Karpas-422 (cell line): ENCODE measurements around the gene HMCN2. TPM values are rescaled to one million over a fixed set of nuclear protein-coding genes. Genes with fewer than 3 reads are reported as not detected.

ENCODE experiments used
- DNase-seq: peaks from one replicate; pipeline ENCODE4 v3.0.0-alpha.2; 2015
- H2AFZ ChIP-seq: fragments of 200-600 bp; sonication (generic); 2 replicates; pipeline ENCODE4 v1.6.1; 2014; ENCODE audit warnings: antibody characterized with exemption, low read length, mixed read lengths
- H3K27ac ChIP-seq: fragments of 200-600 bp; sonication (generic); 2 replicates; pipeline ENCODE4 v1.5.1; 2014; ENCODE audit warnings: mild to moderate bottlenecking, low read length, moderate library complexity
- H3K27me3 ChIP-seq: fragments of 200-600 bp; sonication (generic); 2 replicates; pipeline ENCODE4 v1.6.1; 2014; ENCODE audit warnings: low read length, mixed read lengths
- H3K36me3 ChIP-seq: fragments of 200-600 bp; sonication (generic); 2 replicates; pipeline ENCODE4 v1.6.1; 2014; ENCODE audit warnings: low read length, mixed read lengths; ENCODE audit not compliant: insufficient read depth
- H3K4me1 ChIP-seq: fragments of 200-600 bp; sonication (generic); 2 replicates; pipeline ENCODE4 v1.6.1; 2014; ENCODE audit warnings: mild to moderate bottlenecking, low read length, mixed read lengths
- H3K4me2 ChIP-seq: fragments of 200-600 bp; sonication (generic); 2 replicates; pipeline ENCODE4 v1.6.1; 2014; ENCODE audit warnings: low read length, low read depth, mild to moderate bottlenecking; ENCODE audit not compliant: poor library complexity, severe bottlenecking
- H3K4me3 ChIP-seq: fragments of 200-600 bp; sonication (generic); 2 replicates; pipeline ENCODE4 v1.5.1; 2014; ENCODE audit warnings: mild to moderate bottlenecking, antibody characterized with exemption, low read length, mixed read lengths
- H3K79me2 ChIP-seq: fragments of 200-600 bp; sonication (generic); 2 replicates; pipeline ENCODE4 v1.6.1; 2014; ENCODE audit warnings: mild to moderate bottlenecking, low read length, mixed read lengths
- H3K9ac ChIP-seq: fragments of 200-600 bp; sonication (generic); 2 replicates; pipeline ENCODE4 v1.6.0; 2014; ENCODE audit warnings: low read length
- H3K9me2 ChIP-seq: fragments of 200-600 bp; sonication (generic), shearing (Covaris generic); replicated peaks from 2 replicates; pipeline ENCODE4 v1.6.0; 2014; ENCODE audit warnings: mild to moderate bottlenecking, low read length, moderate library complexity; ENCODE audit not compliant: insufficient read depth
- H3K9me3 ChIP-seq: fragments of 300-700, 200-600 bp; sonication (generic); 2 replicates; pipeline ENCODE4 v1.6.1; 2014; ENCODE audit warnings: low read length, mixed read lengths
- H4K20me1 ChIP-seq: fragments of 200-600 bp; sonication (generic); 2 replicates; pipeline ENCODE4 v1.6.1; 2014; ENCODE audit warnings: mild to moderate bottlenecking, antibody characterized with exemption, low read length, low read depth; ENCODE audit not compliant: insufficient read depth
- total RNA-seq: library from RNA; depleted of rRNA; stranded (reverse); fragments of >200 nt; shearing (Covaris generic); gene quantifications from 2 replicates; pipeline ENCODE4 v1.2.3, GENCODE V29; 2014; ENCODE audit warnings: low replicate concordance

HMCN2 gene
- total RNA-seq, 1 experiment from 2014 or later = not detected

DNA sequence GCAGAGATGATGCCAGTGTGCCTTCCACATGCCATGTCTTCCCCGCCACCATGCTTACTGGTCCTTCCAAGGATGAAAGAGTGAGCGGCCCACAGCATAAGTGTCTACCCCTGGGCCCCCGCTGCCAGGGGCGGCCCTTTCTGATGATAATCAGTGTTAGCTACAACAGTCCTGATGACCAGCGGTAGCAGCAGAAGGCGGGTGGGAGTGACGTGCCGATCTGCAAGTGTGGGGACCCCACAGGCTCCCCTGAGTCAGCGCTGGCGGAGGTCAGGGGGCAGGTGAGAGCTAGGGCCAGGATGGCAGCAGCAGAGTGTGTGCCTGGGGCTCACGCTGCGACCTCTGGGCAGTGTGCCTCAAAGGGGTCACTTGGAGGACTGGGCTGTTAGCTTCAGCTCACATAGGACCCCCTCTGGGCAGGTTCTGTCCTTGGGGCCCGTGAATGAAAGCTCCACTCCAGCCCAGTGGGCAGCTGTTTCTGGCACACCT is 80.4 kb downstream of the HMCN2 start:
- no peaks in the 10 kb centered on the region for H3K36me3 ChIP-seq
- H3K9ac ChIP-seq = no peak overlapping the region
- H4K20me1 ChIP-seq = no peaks in the 10 kb centered on the region
- no peak overlapping the region for H3K4me3 ChIP-seq
- no peak overlapping the region for H2AFZ ChIP-seq
- H3K79me2 ChIP-seq = no peaks in the 10 kb centered on the region
- H3K9me2 ChIP-seq = no peaks in the 10 kb centered on the region
- no peak overlapping the region for H3K27ac ChIP-seq
- no peaks in the 10 kb centered on the region for H3K9me3 ChIP-seq
- no peak for DNase-seq
- H3K4me2 ChIP-seq = no peak overlapping the region
- H3K27me3 ChIP-seq = no peaks in the 10 kb centered on the region
- no peaks in the 10 kb centered on the region for H3K4me1 ChIP-seq

DNA sequence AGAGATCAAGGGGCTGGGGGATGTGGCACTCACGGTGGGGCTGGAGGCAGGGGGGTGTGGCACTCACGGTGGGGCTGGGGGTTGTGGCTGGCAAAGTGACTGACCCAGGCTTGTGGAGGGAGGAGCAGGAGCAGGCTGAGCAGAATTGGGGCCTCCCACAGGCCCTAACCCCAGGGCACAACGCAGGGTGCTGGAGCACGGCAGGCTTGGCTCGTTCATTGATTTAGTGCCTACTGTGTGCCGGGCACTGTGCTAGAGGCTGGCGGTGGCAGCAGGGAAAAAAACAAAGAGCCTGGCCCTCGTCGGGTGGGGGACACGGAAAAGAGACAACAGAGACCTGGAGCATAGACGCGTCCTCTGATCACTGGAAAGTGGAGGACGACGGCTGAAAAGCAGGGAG is 80.9 kb downstream of the HMCN2 start:
- Histone ChIP-seq H3K4me3 (no peak overlapping the region), H3K36me3 (no peaks in the 10 kb centered on the region), H3K9me2 (no peaks in the 10 kb centered on the region), H3K27me3 (no peaks in the 10 kb centered on the region), H3K4me2 (no peak overlapping the region), H2AFZ (no peak overlapping the region), H3K9me3 (no peaks in the 10 kb centered on the region), H4K20me1 (no peaks in the 10 kb centered on the region), H3K79me2 (no peaks in the 10 kb centered on the region), H3K4me1 (no peaks in the 10 kb centered on the region), H3K27ac (no peak overlapping the region), H3K9ac (no peak overlapping the region)
- DNase-seq = no peak

DNA sequence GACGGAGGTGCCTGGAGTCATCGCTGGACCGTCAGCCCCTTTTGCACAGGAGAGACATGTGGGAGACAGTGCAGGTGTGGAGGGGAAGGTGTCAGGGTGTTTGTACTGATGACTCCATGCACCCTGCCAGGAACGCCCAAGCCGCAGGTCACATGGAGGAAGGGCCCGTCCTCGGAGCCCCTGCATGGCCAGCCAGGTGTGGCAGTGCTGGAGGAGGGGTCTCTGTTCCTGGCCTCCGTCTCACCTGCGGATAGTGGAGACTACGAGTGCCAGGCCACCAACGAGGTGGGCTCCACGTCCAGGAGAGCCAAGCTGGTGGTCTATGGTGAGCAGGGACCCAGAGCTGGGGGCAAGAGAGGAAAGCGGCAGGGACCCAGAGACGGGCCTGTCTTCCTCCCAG is 81.5 kb downstream of the HMCN2 start:
- Histone ChIP-seq H4K20me1 (no peaks in the 10 kb centered on the region), H3K36me3 (no peaks in the 10 kb centered on the region), H3K27ac (no peak overlapping the region), H2AFZ (no peak overlapping the region), H3K27me3 (no peaks in the 10 kb centered on the region), H3K9ac (no peak overlapping the region), H3K4me3 (no peak overlapping the region), H3K9me2 (no peaks in the 10 kb centered on the region), H3K4me1 (no peaks in the 10 kb centered on the region), H3K4me2 (no peak overlapping the region), H3K9me3 (no peaks in the 10 kb centered on the region), H3K79me2 (no peaks in the 10 kb centered on the region)
- DNase-seq = no peak

DNA sequence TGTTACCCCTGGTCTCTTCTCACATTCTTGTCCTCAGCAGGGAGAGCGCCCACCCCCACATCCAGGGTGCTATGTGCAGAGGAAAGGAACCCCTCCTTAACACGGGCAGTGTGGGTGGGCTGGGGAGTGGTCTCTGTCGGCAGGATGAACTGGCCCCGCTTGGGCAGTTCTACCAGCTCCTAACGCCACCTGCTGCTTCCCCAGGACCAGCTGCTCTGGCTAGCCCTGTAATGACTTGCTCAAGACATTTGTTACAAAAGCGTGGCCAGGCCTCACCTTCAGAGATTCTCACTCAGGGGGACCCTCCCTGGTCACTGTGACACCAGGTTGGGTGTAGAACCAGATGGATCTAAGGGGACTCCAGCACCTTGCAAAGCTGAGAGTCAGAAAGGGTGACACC is 82.4 kb downstream of the HMCN2 start:
- Histone ChIP-seq H3K4me3 (no peak overlapping the region), H3K9me2 (no peaks in the 10 kb centered on the region), H3K4me2 (no peak overlapping the region), H3K9ac (no peak overlapping the region), H2AFZ (no peak overlapping the region), H4K20me1 (no peaks in the 10 kb centered on the region), H3K4me1 (no peaks in the 10 kb centered on the region), H3K27ac (no peak overlapping the region), H3K27me3 (no peaks in the 10 kb centered on the region), H3K36me3 (no peaks in the 10 kb centered on the region), H3K79me2 (no peaks in the 10 kb centered on the region), H3K9me3 (no peaks in the 10 kb centered on the region)
- no peak for DNase-seq

DNA sequence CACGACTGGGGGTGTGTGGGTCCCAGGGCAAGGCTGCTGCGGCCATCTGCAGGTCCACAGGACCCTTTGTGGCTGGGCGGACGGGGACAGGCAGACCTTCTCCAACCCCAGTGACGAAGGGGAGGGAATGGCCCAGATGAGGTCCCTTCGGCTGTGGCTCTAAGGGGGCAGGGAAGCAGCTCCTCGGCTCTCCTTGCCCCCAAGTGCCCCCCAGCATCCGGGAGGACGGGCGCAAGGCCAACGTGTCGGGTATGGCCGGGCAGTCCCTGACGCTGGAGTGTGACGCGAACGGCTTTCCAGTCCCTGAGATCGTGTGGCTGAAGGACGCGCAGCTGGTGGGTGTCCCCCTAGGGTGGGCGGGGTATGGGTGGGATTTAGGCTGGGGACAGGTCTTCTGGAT is 82.8 kb downstream of the HMCN2 start:
- H3K4me1 ChIP-seq = no peaks in the 10 kb centered on the region
- H3K9me2 ChIP-seq = no peaks in the 10 kb centered on the region
- H3K27me3 ChIP-seq = no peaks in the 10 kb centered on the region
- no peak overlapping the region for H3K4me3 ChIP-seq
- no peak overlapping the region for H3K4me2 ChIP-seq
- H3K79me2 ChIP-seq = no peaks in the 10 kb centered on the region
- H4K20me1 ChIP-seq = no peaks in the 10 kb centered on the region
- H3K27ac ChIP-seq = no peak overlapping the region
- no peak overlapping the region for H2AFZ ChIP-seq
- H3K36me3 ChIP-seq = no peaks in the 10 kb centered on the region
- DNase-seq = no peak
- no peak overlapping the region for H3K9ac ChIP-seq
- no peaks in the 10 kb centered on the region for H3K9me3 ChIP-seq

DNA sequence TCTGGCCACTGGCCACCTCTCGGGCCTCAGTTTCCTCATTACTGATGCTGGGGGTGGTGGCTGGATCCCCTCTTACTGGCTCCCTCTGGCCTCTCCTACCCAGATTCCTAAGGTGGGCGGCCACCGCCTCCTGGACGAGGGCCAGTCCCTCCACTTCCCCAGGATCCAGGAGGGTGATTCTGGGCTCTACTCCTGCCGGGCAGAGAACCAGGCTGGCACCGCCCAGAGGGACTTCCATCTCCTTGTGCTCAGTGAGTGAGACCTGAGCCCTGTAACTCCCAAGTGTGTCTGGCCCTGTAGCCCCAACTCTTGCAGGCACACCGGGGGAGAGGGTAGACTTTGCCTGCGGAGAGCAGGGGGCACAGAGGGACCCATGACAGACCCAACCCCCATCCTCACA is 83.3 kb downstream of the HMCN2 start:
- H3K9ac ChIP-seq = no peak overlapping the region
- H3K4me1 ChIP-seq = no peaks in the 10 kb centered on the region
- no peaks in the 10 kb centered on the region for H4K20me1 ChIP-seq
- H3K9me3 ChIP-seq = no peaks in the 10 kb centered on the region
- no peak overlapping the region for H3K4me3 ChIP-seq
- H3K9me2 ChIP-seq = no peaks in the 10 kb centered on the region
- no peak for DNase-seq
- H3K27ac ChIP-seq = no peak overlapping the region
- H3K36me3 ChIP-seq = no peaks in the 10 kb centered on the region
- H3K27me3 ChIP-seq = no peaks in the 10 kb centered on the region
- H3K4me2 ChIP-seq = no peak overlapping the region
- H3K79me2 ChIP-seq = no peaks in the 10 kb centered on the region
- no peak overlapping the region for H2AFZ ChIP-seq

DNA sequence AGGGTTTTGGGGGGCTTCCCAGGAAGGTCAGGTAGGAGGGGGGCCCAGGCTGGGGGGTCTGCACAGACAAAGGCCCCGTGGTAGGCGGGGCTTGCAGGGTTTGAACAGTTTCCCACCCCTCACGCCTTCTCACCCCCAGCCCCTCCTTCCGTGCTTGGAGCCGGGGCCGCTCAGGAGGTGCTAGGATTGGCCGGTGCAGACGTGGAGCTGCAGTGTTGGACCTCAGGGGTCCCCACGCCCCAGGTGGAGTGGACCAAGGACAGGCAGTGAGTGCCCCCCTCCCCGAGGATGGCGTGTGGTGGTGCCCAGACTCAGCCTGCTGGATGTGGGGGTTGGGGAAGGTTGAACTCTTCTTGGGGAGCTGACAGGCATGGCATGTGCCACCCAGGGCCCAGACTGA is 83.8 kb downstream of the HMCN2 start:
- no peaks in the 10 kb centered on the region for H3K9me3 ChIP-seq
- no peaks in the 10 kb centered on the region for H3K36me3 ChIP-seq
- no peak overlapping the region for H3K9ac ChIP-seq
- no peak overlapping the region for H3K4me3 ChIP-seq
- H3K79me2 ChIP-seq = no peaks in the 10 kb centered on the region
- H3K4me1 ChIP-seq = no peaks in the 10 kb centered on the region
- no peak overlapping the region for H3K27ac ChIP-seq
- H3K27me3 ChIP-seq = no peaks in the 10 kb centered on the region
- DNase-seq = no peak
- H3K9me2 ChIP-seq = no peaks in the 10 kb centered on the region
- H3K4me2 ChIP-seq = no peak overlapping the region
- no peaks in the 10 kb centered on the region for H4K20me1 ChIP-seq
- no peak overlapping the region for H2AFZ ChIP-seq

DNA sequence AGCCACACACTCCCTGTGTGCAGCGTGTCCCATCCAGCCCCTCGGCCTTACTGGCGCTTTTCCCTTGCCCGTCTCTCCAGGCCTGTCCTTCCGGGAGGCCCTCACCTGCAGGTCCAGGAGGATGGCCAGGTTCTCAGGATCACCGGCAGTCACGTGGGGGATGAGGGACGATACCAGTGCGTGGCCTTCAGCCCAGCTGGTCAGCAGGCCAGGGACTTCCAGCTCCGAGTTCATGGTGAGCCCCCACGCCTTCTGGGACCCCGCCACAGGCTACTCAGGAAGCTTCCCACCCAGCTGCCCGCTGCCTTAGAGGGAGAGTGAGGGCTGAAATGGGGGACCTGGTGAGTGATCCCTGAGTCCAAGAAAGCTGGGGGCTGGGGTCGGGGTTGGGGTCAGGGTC is 85.8 kb downstream of the HMCN2 start:
- Histone ChIP-seq H2AFZ (no peak overlapping the region), H3K4me3 (no peak overlapping the region), H3K4me1 (no peaks in the 10 kb centered on the region), H3K36me3 (no peaks in the 10 kb centered on the region), H3K4me2 (no peak overlapping the region), H3K79me2 (no peaks in the 10 kb centered on the region), H3K27me3 (no peaks in the 10 kb centered on the region), H3K9me3 (no peaks in the 10 kb centered on the region), H4K20me1 (no peaks in the 10 kb centered on the region), H3K27ac (no peak overlapping the region), H3K9me2 (no peaks in the 10 kb centered on the region), H3K9ac (no peak overlapping the region)
- DNase-seq = no peak

DNA sequence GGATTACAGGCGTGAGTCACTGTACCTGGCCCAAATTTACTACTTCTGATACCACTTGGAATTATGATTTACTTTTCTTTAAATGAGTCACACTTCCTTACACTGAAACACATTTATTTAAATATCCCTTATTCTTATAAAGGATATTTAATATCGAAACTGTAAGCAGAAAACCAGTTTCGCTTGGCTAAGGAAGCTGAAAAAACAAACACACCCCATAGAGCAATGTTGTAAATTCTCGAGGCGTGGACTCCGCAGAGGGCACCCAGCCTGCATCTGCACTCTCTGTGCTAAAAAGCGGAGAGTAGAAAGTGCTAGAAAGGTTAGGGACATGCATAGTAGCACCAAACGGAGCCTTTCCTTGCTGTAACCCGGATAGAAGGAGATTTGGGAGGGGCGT is 86.5 kb downstream of the HMCN2 start:
- Histone ChIP-seq H3K27ac (no peak overlapping the region), H3K9me3 (no peaks in the 10 kb centered on the region), H3K4me3 (no peak overlapping the region), H3K4me1 (no peaks in the 10 kb centered on the region), H3K27me3 (no peaks in the 10 kb centered on the region), H3K9me2 (no peaks in the 10 kb centered on the region), H3K79me2 (no peaks in the 10 kb centered on the region), H3K36me3 (no peaks in the 10 kb centered on the region), H3K9ac (no peak overlapping the region), H4K20me1 (no peaks in the 10 kb centered on the region), H2AFZ (no peak overlapping the region), H3K4me2 (no peak overlapping the region)
- no peak for DNase-seq
